Measurements from ENCODE around the gene UCN. TPM values are rescaled to one million over a fixed set of nuclear protein-coding genes. Genes with fewer than 3 reads are reported as not detected.

The UCN gene
- total RNA-seq, 4 donors from 2014 or later = not detected

DNA sequence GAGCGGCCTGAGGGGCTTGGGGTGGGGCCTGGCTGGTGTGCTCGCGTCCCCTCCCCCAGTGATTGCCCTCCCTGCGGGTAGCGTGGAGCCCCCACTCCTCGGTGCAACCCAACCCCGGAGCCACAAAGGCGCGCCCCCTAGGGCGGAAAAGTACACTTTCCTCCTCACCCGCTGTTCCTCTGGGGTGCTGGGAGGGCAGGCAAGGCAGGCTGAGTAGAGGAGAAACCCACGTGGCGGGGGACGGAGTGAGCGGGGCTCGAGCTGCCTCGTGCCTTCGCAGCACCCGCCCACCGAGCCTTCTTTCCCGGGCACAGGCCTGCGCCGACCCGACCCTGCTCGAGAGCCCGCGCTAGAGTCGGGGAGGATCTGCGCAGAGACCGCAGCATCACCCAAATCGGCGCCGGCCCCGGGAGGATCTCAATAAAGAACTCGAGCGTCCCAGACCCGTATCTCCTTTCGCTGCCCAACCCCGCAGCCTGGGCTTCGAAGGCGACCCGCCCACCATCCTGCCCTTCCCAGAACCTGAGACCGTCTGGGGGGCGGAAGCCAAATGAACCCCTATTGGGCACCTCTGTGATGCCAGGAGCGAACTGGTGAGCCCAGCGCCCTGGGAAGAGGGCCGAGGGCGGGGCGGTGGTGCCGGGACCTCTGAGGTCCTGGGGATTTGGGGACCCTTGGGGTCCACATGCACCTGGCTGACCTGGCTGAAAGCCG, 1.5 kb downstream of the UCN start:
- Histone ChIP-seq H3K27me3 (peaks cover 0 to 4% (median 2%) of the 10 kb centered on the region in 3 donors), H3K4me3 (no peak overlapping the region)
- no peak for ATAC-seq

DNA sequence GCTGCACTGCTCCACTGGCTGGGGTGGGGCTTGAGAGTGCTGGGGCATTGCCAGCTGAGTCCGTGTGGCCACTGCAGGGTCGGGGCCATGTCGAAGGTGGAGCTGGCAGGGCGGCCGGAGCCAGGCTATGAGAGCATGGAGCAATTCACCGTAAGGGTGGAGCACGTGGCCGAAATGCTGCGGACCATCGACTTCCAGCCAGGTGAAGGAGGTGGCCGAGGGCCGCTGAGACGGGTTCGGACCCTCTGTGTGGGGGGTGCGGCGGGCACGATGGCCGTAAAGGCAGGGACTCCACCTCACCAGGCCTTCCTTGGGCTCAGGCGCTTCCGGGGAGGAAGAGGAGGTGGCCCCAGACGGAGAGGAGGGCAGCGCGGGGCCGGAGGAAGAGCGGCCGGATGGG, 2.1 kb downstream of the UCN start:
- Histone ChIP-seq H3K27me3 (peaks cover 0 to 4% (median 2%) of the 10 kb centered on the region in 3 donors), H3K36me3 (peaks cover 0 to 43% of the 10 kb centered on the region in 2 donors), H3K4me1 (peaks cover 18 to 23% of the 10 kb centered on the region in 2 donors), H3K4me3 (no peak overlapping the region), H3K9me3 (no peaks in the 10 kb centered on the region), H3K27ac (peak overlapping the region; percentile 58 to 97 (median 74))
- ATAC-seq = no peak
- intact Hi-C loops (cut with DNase I; ENCODE audit: low total_unique reads) (no loop called here), in situ Hi-C loops (cut with MboI; ENCODE audit: low sequenced_read_pairs in 4 of 4) (no loop called here)
- no peak for TF ChIP-seq POLR2A (IDR thresholded peaks at IDR 0.05)
- TF ChIP-seq, protein P1, sequence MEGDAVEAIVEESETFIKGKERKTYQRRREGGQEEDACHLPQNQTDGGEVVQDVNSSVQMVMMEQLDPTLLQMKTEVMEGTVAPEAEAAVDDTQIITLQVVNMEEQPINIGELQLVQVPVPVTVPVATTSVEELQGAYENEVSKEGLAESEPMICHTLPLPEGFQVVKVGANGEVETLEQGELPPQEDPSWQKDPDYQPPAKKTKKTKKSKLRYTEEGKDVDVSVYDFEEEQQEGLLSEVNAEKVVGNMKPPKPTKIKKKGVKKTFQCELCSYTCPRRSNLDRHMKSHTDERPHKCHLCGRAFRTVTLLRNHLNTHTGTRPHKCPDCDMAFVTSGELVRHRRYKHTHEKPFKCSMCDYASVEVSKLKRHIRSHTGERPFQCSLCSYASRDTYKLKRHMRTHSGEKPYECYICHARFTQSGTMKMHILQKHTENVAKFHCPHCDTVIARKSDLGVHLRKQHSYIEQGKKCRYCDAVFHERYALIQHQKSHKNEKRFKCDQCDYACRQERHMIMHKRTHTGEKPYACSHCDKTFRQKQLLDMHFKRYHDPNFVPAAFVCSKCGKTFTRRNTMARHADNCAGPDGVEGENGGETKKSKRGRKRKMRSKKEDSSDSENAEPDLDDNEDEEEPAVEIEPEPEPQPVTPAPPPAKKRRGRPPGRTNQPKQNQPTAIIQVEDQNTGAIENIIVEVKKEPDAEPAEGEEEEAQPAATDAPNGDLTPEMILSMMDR (IDR thresholded peaks at IDR 0.05 in 4 of 5, conservative IDR thresholded peaks at IDR 0.05 in 1 of 5) = no peak
- no peak for DNase-seq

More for the DNA sequence above, 1.5 kb downstream of the UCN start:
- in situ Hi-C loops (cut with MboI; ENCODE audit: low sequenced_read_pairs in 4 of 4) (no loop called here), intact Hi-C loops (cut with DNase I; ENCODE audit: low total_unique reads) (no loop called here)
- Histone ChIP-seq H3K4me1 (peaks cover 17 to 18% of the 10 kb centered on the region in 2 donors), H3K36me3 (peaks cover 0 to 37% of the 10 kb centered on the region in 2 donors), H3K9me3 (no peaks in the 10 kb centered on the region), H3K27ac (peak overlapping the region; percentile 58 to 97 (median 74))
- no peak for DNase-seq
- no peak for TF ChIP-seq POLR2A (IDR thresholded peaks at IDR 0.05)

DNA sequence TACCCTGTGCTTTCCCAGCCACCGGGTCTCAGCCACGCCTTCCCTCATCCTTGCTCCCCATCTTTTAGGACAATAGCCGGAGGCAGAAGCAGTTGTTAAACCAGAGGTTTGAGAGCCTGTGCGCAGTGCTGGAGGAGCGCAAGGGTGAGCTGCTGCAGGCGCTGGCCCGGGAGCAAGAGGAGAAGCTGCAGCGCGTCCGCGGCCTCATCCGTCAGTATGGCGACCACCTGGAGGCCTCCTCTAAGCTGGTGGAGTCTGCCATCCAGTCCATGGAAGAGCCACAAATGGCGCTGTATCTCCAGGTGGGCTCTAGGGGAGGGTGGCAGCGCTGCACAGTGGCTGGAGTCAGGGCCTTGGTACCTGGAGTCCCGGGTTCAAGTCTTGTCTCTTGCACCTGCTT, 2.7 kb downstream of the UCN start:
- ATAC-seq = no peak
- Histone ChIP-seq H3K9me3 (no peaks in the 10 kb centered on the region), H3K36me3 (peaks cover 0 to 50% of the 10 kb centered on the region in 2 donors), H3K4me1 (peaks cover 18 to 29% of the 10 kb centered on the region in 2 donors), H3K27me3 (peaks cover 0 to 4% (median 2%) of the 10 kb centered on the region in 3 donors), H3K4me3 (no peak overlapping the region), H3K27ac (peak overlapping the region in 3 of 4 donors; percentile 58 to 97 (median 88))
- in situ Hi-C loops (cut with MboI; ENCODE audit: low sequenced_read_pairs in 4 of 4) (no loop called here), intact Hi-C loops (cut with DNase I; ENCODE audit: low total_unique reads) (no loop called here)
- no peak for DNase-seq
- TF ChIP-seq, protein P1 (IDR thresholded peaks at IDR 0.05 in 4 of 5, conservative IDR thresholded peaks at IDR 0.05 in 1 of 5) = no peak
- no peak for TF ChIP-seq POLR2A (IDR thresholded peaks at IDR 0.05)

DNA sequence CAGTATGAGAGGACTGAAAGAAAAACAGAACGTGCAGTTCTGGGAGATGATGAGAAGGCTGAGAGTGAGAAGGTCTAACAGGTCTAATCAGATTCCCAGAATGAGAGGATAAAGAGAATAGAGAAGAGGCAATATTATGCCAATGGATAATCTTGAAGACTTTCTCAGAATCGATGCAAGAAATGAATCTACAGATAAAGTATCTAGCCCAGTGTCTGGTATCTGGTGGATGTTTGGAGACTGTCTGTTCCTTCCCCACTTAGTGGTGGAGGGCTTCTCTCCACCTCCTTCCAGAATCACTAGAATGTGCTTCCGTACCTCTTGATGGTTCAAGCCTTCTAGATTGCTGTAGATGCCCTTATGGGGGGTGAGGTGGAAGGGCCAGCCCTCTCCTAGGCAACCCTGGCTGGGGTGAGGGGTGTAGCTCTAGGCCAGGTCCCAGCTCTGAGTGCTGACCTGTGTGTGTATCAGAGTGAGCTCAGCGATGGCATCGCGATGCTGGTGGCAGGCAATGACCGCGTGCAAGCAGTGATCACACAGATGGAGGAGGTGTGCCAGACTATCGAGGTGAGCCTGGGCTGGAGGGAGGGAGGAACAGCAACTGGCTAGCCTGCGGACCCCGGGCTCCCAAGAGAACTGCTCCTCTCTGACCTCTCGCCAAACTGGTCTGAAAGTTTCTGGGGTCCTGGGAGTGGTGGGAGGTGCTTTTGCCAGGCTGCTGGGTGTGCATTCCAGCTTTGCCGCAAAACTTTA, 3.6 kb downstream of the UCN start:
- H3K4me1 ChIP-seq = peaks cover 18 to 30% of the 10 kb centered on the region in 2 donors
- DNase-seq (no peak), ATAC-seq (no peak)
- intact Hi-C loops (cut with DNase I; ENCODE audit: low total_unique reads) = no loop called here
- in situ Hi-C loops (cut with MboI; ENCODE audit: low sequenced_read_pairs in 4 of 4) = no loop called here
- H3K4me3 ChIP-seq = no peak overlapping the region
- peaks cover 0 to 4% (median 2%) of the 10 kb centered on the region in 3 donors for H3K27me3 ChIP-seq
- H3K27ac ChIP-seq = peak overlapping the region; percentile 58 to 99 (median 92)
- H3K9me3 ChIP-seq = no peaks in the 10 kb centered on the region
- TF ChIP-seq, protein P1 (IDR thresholded peaks at IDR 0.05 in 4 of 5, conservative IDR thresholded peaks at IDR 0.05 in 1 of 5) = no peak
- H3K36me3 ChIP-seq = peaks cover 0 to 58% of the 10 kb centered on the region in 2 donors

Data from gastrocnemius medialis (tissue), 4 donors.